ENCODE measurements around the gene WDR7. TPM values are rescaled to one million over a fixed set of nuclear protein-coding genes. Genes with fewer than 3 reads are reported as not detected.

The WDR7 gene
- total and polyA plus RNA-seq, 4 donors = 3.7 to 42.7 (median 19.0) TPM

DNA sequence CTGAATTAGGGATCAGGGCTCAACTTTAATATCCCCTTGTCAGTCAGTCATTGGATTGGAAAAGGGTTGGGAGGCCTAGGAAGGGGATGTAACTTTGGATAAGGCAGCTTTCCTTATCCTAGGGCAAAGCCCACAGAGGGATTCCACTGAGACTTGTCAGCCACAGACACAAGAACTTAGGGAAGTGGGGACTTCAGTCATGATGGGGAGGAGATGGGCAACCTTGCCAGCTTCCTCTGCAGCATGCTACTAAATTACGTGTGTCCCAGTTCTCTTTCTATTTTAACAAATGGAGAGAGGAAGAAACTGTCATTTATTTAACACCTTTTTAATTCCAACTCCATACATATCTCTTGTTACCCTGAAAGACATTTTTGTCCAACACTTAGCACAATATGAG lies 237.8 kb downstream of the WDR7 start:
- Histone ChIP-seq H3K9ac (ENCODE audit: insufficient read depth in 1 of 2, low read length in 2 of 2) (no peak overlapping the region), H3K27me3 (ENCODE audit: control insufficient read depth in 3 of 3, insufficient read depth in 3 of 3, low read length in 2 of 3) (no peaks in the 10 kb centered on the region), H3K4me3 (no peak overlapping the region), H3K27ac (ENCODE audit: low read depth in 1 of 2, low read length in 1 of 2) (no peak overlapping the region), H3K4me1 (ENCODE audit: control insufficient read depth in 5 of 5, insufficient read depth in 5 of 5, low read length in 5 of 5) (peaks cover 0 to 4% (median 0%) of the 10 kb centered on the region in 5 donors), H3K9me3 (ENCODE audit: control insufficient read depth in 4 of 4, insufficient read depth in 3 of 4, low read length in 3 of 4) (peaks cover 0 to 3% (median 0%) of the 10 kb centered on the region in 4 donors), H3K36me3 (ENCODE audit: control insufficient read depth in 4 of 4, insufficient read depth in 4 of 4, low read length in 4 of 4) (no peaks in the 10 kb centered on the region)
- 71 to 74% methylated on average over 1 of the region's 1 CpG for WGBS, 2 donors
- ATAC-seq (ENCODE audit: insufficient read depth, low FRiP score) = no peak
- DNase-seq = no peak
- TF ChIP-seq CTCF (IDR thresholded peaks at IDR 0.05; ENCODE audit: control extremely low read depth, extremely low read depth) = no peak

DNA sequence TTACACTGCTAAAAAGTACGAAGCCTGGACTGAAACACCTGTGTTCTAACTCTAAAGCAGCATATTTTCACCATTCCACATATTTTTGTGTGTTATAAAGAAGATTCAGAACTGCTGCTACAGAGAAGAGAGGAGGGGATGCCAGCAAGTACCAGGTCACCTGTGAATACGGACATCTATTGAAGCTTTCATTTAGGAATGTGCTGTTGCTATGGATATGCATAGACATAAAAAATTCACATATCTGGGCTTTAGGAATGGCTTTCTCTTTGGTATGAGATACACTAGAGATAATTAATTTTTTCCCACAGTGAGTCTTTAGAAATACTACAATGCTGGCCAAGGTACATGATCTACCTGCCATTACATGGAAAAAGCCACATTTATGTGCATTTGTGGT lies 238.5 kb downstream of the WDR7 start:
- no peak for DNase-seq
- H3K9me3 ChIP-seq (ENCODE audit: control insufficient read depth in 4 of 4, insufficient read depth in 3 of 4, low read length in 3 of 4) = peaks cover 0 to 3% (median 0%) of the 10 kb centered on the region in 4 donors

DNA sequence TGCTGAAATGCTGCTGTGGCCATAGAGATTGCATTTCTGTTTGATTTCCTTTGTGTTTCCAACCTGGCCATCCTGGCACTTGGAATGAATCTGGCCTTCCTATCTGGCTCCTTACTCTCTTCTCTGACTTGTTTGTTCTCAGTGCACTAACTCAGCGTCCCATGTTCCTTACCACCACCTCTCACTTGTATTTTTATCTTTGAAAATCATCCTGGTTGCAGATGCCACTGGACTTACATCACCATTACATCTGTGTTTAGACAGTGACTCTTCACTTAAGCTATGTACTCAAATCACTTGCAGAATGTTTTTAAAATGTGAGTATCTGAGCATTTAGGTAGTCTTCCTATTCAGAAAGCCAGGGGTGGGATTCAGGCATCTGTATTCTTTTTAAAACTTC lies 239.5 kb downstream of the WDR7 start:
- Histone ChIP-seq H3K27me3 (ENCODE audit: control insufficient read depth in 3 of 3, insufficient read depth in 3 of 3, low read length in 2 of 3) (no peaks in the 10 kb centered on the region), H3K4me3 (no peak overlapping the region), H3K9ac (ENCODE audit: insufficient read depth in 1 of 2, low read length in 2 of 2) (no peak overlapping the region), H3K27ac (ENCODE audit: low read depth in 1 of 2, low read length in 1 of 2) (peak overlapping the region in 1 of 2 donors; percentile 6), H3K9me3 (ENCODE audit: control insufficient read depth in 4 of 4, insufficient read depth in 3 of 4, low read length in 3 of 4) (no peaks in the 10 kb centered on the region), H3K4me1 (ENCODE audit: control insufficient read depth in 5 of 5, insufficient read depth in 5 of 5, low read length in 5 of 5) (peaks cover 0 to 4% (median 0%) of the 10 kb centered on the region in 5 donors), H3K36me3 (ENCODE audit: control insufficient read depth in 4 of 4, insufficient read depth in 4 of 4, low read length in 4 of 4) (no peaks in the 10 kb centered on the region)
- DNase-seq (no peak), ATAC-seq (ENCODE audit: insufficient read depth, low FRiP score) (no peak)
- TF ChIP-seq CTCF (IDR thresholded peaks at IDR 0.05; ENCODE audit: control extremely low read depth, extremely low read depth) = no peak
- WGBS, 2 donors = 61 to 78% methylated on average over 1 of the region's 1 CpG

More for the DNA sequence above, 238.5 kb downstream of the WDR7 start:
- Histone ChIP-seq H3K27ac (ENCODE audit: low read depth in 1 of 2, low read length in 1 of 2) (no peak overlapping the region), H3K4me3 (no peak overlapping the region), H3K9ac (ENCODE audit: insufficient read depth in 1 of 2, low read length in 2 of 2) (no peak overlapping the region), H3K27me3 (ENCODE audit: control insufficient read depth in 3 of 3, insufficient read depth in 3 of 3, low read length in 2 of 3) (no peaks in the 10 kb centered on the region), H3K4me1 (ENCODE audit: control insufficient read depth in 5 of 5, insufficient read depth in 5 of 5, low read length in 5 of 5) (peaks cover 0 to 4% (median 0%) of the 10 kb centered on the region in 5 donors), H3K36me3 (ENCODE audit: control insufficient read depth in 4 of 4, insufficient read depth in 4 of 4, low read length in 4 of 4) (no peaks in the 10 kb centered on the region)
- WGBS, 2 donors = 91 to 96% methylated on average over 2 of the region's 2 CpGs
- no peak for TF ChIP-seq CTCF (IDR thresholded peaks at IDR 0.05; ENCODE audit: control extremely low read depth, extremely low read depth)
- no peak for ATAC-seq (ENCODE audit: insufficient read depth, low FRiP score)

- H3K9me3 ChIP-seq (ENCODE audit: control insufficient read depth in 4 of 4, insufficient read depth in 3 of 4, low read length in 3 of 4) = no peaks in the 10 kb centered on the region
- no peak overlapping the region for H3K27ac ChIP-seq (ENCODE audit: low read depth in 1 of 2, low read length in 1 of 2)
- no peak for TF ChIP-seq CTCF (IDR thresholded peaks at IDR 0.05; ENCODE audit: control extremely low read depth, extremely low read depth)
- no peak overlapping the region for H3K9ac ChIP-seq (ENCODE audit: insufficient read depth in 1 of 2, low read length in 2 of 2)
- no peaks in the 10 kb centered on the region for H3K27me3 ChIP-seq (ENCODE audit: control insufficient read depth in 3 of 3, insufficient read depth in 3 of 3, low read length in 2 of 3)
- H3K4me3 ChIP-seq = no peak overlapping the region
- DNase-seq = no peak
- no peaks in the 10 kb centered on the region for H3K36me3 ChIP-seq (ENCODE audit: control insufficient read depth in 4 of 4, insufficient read depth in 4 of 4, low read length in 4 of 4)
- no peak for ATAC-seq (ENCODE audit: insufficient read depth, low FRiP score)
- WGBS, 2 donors = 96 to 99% methylated on average over 3 of the region's 3 CpGs
- H3K4me1 ChIP-seq (ENCODE audit: control insufficient read depth in 5 of 5, insufficient read depth in 5 of 5, low read length in 5 of 5) = peaks cover 0 to 4% (median 0%) of the 10 kb centered on the region in 5 donors
Measured at GRCh38 chr18:56891116-56891515, 240.0 kb downstream of the WDR7 start.

All from lung (tissue), 12 donors.